LNCaP clone FGC (cell line): ENCODE data around the gene NPAP1.
"Not testable (repeated sequence)": the region's sequence is repeated elsewhere in the genome, so short reads cannot be mapped to it uniquely, and the experiment has no call there.

ENCODE experiments used
- DNase-seq: peaks from one replicate; pipeline ENCODE4 v3.0.0-alpha.2; 2011; ENCODE audit warnings: low read depth
- H3K4me3 ChIP-seq: 2 replicates; pipeline ENCODE4 v1.5.1; 2011; ENCODE audit warnings: mild to moderate bottlenecking, low read depth, low read length, control low read depth
- TF ChIP-seq, protein P1 (sequence below): IDR thresholded peaks from 2 replicates; pipeline ENCODE4 v1.5.1; 2012; ENCODE audit warnings: mild to moderate bottlenecking; ENCODE audit not compliant: control insufficient read depth, insufficient read depth; ENCODE audit errors: extremely low read depth

Gene NPAP1, protein sequence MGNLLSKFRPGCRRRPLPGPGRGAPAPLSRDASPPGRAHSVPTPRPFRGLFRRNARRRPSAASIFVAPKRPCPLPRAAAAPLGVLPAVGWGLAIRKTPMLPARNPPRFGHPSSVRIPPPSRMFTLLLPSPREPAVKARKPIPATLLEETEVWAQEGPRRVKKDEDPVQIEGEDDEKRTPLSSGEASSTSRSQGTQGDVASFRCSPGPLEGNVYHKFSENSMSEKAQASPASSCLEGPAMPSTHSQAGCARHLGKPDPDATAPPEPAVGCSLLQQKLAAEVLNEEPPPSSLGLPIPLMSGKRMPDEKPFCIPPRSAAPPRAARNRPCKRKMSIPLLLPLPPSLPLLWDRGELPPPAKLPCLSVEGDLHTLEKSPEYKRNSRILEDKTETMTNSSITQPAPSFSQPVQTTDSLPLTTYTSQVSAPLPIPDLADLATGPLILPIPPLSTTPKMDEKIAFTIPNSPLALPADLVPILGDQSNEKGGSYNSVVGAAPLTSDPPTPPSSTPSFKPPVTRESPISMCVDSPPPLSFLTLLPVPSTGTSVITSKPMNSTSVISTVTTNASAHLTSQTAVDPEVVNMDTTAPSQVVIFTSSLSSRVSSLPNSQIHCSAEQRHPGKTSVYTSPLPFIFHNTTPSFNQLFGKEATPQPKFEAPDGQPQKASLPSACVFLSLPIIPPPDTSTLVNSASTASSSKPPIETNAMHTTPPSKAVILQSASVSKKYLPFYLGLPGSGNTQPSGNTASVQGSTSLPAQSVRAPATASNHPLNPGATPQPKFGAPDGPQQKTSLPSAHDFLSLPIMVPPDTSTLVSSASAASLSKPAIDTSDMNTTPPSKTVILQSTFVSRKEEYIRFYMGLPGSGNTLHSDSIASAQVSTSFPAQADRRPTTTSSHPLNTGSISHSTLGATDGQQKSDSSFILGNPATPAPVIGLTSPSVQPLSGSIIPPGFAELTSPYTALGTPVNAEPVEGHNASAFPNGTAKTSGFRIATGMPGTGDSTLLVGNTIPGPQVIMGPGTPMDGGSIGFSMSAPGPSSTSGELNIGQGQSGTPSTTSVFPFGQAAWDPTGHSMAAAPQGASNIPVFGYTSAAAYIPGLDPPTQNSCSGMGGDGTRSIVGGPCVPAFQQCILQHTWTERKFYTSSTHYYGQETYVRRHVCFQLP

DNA sequence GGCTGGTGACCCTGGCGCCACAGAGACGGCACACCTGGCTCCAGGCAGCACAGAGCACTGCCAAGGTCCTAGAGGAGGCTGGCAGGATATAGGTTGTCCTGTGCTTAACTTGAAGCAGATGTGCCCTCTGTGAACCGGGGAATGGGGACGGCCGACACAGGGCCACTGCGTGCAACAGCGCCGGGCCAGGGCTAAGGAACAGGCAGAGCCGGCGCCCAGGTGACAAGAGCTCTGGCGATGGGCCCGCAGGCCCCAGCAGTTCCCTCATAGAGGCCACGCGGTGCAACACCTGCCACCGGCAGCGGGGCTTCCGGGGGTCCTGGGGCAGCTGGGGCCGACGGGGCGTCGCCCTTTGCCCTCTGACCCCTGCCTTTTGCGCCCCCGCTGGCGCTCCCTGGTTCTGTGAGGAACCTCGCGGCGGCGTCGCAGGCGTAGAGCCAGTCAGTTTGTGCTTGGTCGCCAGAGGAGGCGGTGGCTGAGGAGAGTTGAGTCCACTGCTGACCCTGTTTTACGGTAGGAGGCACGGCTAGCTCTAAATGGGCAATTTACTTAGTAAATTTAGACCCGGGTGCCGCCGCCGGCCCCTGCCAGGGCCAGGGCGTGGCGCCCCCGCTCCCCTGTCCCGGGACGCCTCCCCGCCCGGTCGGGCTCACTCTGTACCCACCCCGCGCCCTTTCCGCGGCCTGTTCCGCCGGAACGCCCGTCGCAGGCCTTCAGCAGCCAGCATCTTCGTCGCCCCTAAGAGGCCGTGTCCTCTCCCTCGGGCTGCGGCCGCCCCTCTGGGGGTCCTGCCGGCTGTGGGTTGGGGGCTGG is at the start of gene NPAP1:
Gene NPAP1 (plus strand): TSS at position 444 of the 813 bp plus-strand sequence. CDS start 93 bp downstream, at position 537.
- no peak for DNase-seq
- H3K4me3 ChIP-seq = no peak within 1 kb of the TSS
- TF ChIP-seq, protein P1, sequence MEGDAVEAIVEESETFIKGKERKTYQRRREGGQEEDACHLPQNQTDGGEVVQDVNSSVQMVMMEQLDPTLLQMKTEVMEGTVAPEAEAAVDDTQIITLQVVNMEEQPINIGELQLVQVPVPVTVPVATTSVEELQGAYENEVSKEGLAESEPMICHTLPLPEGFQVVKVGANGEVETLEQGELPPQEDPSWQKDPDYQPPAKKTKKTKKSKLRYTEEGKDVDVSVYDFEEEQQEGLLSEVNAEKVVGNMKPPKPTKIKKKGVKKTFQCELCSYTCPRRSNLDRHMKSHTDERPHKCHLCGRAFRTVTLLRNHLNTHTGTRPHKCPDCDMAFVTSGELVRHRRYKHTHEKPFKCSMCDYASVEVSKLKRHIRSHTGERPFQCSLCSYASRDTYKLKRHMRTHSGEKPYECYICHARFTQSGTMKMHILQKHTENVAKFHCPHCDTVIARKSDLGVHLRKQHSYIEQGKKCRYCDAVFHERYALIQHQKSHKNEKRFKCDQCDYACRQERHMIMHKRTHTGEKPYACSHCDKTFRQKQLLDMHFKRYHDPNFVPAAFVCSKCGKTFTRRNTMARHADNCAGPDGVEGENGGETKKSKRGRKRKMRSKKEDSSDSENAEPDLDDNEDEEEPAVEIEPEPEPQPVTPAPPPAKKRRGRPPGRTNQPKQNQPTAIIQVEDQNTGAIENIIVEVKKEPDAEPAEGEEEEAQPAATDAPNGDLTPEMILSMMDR = no peak

DNA sequence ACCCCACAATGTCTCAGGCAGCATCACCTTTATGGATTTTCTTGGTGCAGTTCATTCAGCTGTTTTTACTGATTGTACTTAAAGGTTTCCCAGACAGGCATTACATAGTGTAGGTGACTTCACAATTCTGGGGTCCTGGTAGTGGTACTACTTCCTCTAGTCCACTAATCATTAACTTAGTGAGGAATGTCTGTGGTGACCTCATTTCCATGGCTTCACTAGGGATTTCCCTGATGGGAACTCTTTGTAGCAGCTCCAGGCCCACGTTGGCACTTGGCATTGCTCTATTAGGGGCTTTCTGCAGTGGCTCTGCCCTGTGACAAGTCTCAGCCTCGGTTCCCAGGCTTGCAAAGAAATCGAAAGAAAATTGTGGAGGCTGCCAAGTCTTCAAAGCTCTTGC is 48.1 kb upstream of the NPAP1 start:
- no peak for DNase-seq
- no peak overlapping the region for H3K4me3 ChIP-seq
- TF ChIP-seq, protein P1 = no peak

DNA sequence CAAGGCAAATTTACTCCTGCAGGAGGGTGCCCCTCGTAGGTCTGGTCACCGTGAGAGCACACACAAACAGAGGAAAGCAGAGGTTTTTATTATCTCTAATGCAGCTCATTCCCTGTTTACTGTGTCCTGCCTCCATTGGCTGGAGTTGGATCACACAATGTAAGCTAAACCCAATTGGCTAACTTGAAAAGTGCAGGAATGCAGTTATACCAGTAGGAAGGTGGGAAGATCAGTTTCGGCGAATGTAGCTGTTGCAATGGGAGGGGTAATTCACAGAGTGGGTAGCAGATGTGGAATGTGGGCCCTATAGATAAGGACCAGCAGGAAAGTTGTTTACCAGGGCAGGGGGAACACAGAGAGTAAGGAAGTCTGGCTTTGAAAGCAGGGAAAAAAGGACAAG is 42.5 kb upstream of the NPAP1 start:
- TF ChIP-seq, protein P1 = no peak
- H3K4me3 ChIP-seq = no peak overlapping the region
- no peak for DNase-seq

DNA sequence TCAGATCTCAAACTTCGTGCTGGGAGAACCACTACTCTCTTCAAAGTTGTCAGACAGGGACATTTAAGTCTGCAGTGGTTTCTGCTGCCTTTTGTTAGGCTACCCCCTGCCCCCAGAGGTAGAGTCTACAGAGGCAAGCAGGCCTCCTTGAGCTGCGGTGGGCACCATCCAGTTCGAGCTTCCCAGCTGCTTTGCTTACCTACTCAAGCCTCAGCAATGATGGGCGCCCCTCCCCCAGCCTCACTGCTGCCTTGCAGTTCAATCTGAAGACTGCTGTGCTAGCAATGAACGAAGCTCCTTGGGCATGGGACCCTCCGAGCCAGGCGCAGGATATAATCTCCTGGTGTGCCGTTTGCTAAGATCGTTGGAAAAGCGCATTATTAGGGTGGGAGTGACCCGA is 36.2 kb upstream of the NPAP1 start:
- DNase-seq, H3K4me3 ChIP-seq: not testable (repeated sequence)

DNA sequence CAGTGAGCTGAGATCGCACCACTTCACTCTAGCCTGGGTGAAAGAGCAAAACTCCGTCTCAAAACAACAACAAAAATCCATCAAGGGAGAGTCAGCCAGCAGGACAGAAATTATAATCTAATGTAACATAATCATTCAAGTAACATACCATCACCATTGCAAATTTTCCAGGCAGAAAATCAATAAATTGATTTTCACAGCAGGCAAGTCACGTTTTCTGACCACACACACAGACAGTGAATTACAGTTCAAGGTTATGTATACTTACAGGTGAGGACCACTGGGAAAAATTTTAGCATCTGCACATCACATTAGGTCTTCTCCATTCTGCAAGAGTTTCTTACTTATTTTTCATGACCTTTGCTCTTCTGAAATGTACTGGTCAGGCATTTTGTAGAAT is 29.9 kb upstream of the NPAP1 start:
- H3K4me3 ChIP-seq = no peak overlapping the region
- DNase-seq = no peak

DNA sequence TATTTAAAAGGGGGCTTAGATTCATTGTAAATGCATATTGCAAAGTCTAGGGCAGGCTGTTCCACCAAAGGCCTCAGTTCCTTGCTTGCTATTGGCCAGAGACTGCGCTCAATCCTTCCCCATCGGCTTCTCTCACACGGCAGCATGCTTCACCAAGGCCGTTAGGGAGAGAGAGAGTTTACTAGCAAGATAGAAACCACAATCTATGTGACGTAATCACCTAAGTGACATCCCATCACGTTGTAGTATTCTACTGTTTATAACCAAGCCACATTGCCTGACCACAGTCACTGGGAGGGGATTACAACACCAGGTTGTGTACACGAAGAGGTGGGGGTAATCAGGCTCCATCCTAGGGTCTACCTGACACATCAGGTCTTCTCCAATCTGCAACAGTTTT is 16.0 kb upstream of the NPAP1 start:
- no peak overlapping the region for H3K4me3 ChIP-seq
- TF ChIP-seq, protein P1 = no peak
- no peak for DNase-seq

More for the DNA sequence above, 29.9 kb upstream of the NPAP1 start:
- TF ChIP-seq, protein P1 = no peak

DNA sequence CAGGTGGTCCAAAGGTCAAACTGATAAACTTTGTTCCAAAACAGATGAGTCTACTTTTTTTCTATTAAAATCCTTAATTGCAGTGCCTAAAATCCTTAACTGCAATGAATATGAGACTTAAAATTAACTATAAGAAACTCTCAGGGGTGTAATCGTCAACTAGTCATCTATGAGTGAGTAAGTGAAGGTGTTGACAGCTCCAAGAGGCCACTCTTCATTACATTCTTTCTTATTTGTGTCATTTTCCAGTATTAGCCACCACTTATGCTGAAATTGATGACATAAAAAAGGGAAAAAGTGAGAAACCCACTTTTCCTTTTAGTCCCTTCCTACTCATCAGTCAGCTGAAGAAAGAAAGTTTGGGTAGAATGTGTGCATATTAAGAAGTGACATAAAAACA is 12.6 kb upstream of the NPAP1 start:
- no peak overlapping the region for H3K4me3 ChIP-seq
- DNase-seq = no peak
- TF ChIP-seq, protein P1 = no peak
